Measurements from ENCODE around the gene RAD51C. TPM values are rescaled to one million over a fixed set of nuclear protein-coding genes. Genes with fewer than 3 reads are reported as not detected.
A peak's percentile ranks its signal among the peaks of the same experiment; 100 is the strongest.

The RAD51C gene
- total and polyA plus RNA-seq, 10 of the 15 experiments (the other 5 are each of a cell fraction or from before 2014, with no cell fraction given) = 59.6 to 267 (median 106) TPM

- no peaks in the 10 kb centered on the region for H3K79me2 ChIP-seq (ENCODE audit: control insufficient read depth, insufficient read depth, low read length)
- intact Hi-C loops (cut with micrococcal nuclease; ENCODE audit: unreplicated experiment) (no loop called here), in situ Hi-C loops (cut with MboI) (no loop called here)
- H3K9me3 ChIP-seq (replicated peaks; ENCODE audit: control insufficient read depth, insufficient read depth, low read length) = no peaks in the 10 kb centered on the region
- H3K27me3 ChIP-seq (replicated peaks in 1 of 2; ENCODE audit: control insufficient read depth in 2 of 2, insufficient read depth in 2 of 2, low read length in 1 of 2) = no peaks in the 10 kb centered on the region
- 32% methylated on average over 6 of the region's 6 CpGs for WGBS (ENCODE audit: insufficient coverage, insufficient replicate concordance, low lambda C conversion rate, missing lambda C conversion rate)
- peak overlapping the region; percentile 9; the same call in 1 of the 2 replicates for H3K9ac ChIP-seq (ENCODE audit: control insufficient read depth, insufficient read depth, low read length)
- peaks cover 11% of the 10 kb centered on the region for H3K4me1 ChIP-seq (ENCODE audit: control insufficient read depth, insufficient read depth, low read length)
- SMC1A ChIA-PET (ENCODE audit: uncharacterized antibody, unreplicated experiment) = interaction anchor here (0.9 to 2.4 kb wide), 10 partner anchors 10 to 115 kb away, joined by 3 to 17 read pairs (median 4); partner anchors contain the start of genes RAD51C and TEX14
- H3K4me2 ChIP-seq (ENCODE audit: control insufficient read depth, insufficient read depth) = peak overlapping the region; percentile 26
- no peaks in the 10 kb centered on the region for H3K36me3 ChIP-seq (ENCODE audit: control insufficient read depth in 2 of 2, insufficient read depth in 2 of 2, low read length in 1 of 2)
- ATAC-seq (peak; percentile 26), DNase-seq (ENCODE audit: low read depth, low spot score) (no peak), FAIRE-seq (no peak)
- H3K4me3 ChIP-seq = no peak overlapping the region
- no TSS peak for BruUV-seq (replicated peaks)
- 0 out of 2 replicates have a peak overlapping the region, but pooled peaks have one; percentile 33 for H3K27ac ChIP-seq (ENCODE audit: control insufficient read depth, insufficient read depth)
- TF ChIP-seq MEF2B (IDR thresholded peaks at IDR 0.05; ENCODE audit: partially characterized antibody, poor library complexity, severe bottlenecking) (peak; percentile 53), BCLAF1 (IDR thresholded peaks at IDR 0.05) (no peak), ZNF24 (IDR thresholded peaks at IDR 0.05) (peak; percentile 46; the same call in 1 of the 2 replicates)
- H2AFZ ChIP-seq (ENCODE audit: control insufficient read depth, low read depth, low read length) = peak overlapping the region; percentile 55
- H4K20me1 ChIP-seq (ENCODE audit: control insufficient read depth, insufficient read depth) = no peaks in the 10 kb centered on the region
- RAD21 ChIA-PET (ENCODE audit: unreplicated experiment) = interaction anchor here (1.1 to 2.7 kb wide), 8 partner anchors 13 to 325 kb away, joined by 3 to 11 read pairs (median 4); partner anchors contain the start of genes RAD51C and TEX14
- POLR2A ChIA-PET = interaction anchor here (0.7 to 2.4 kb wide), 9 partner anchors 10 to 65 kb away, joined by 3 to 9 read pairs (median 4); partner anchors contain the start of gene RAD51C
- CTCF ChIA-PET = interaction anchor here (0.6 to 2.6 kb wide), 4 partner anchors 9 to 103 kb away, joined by 3 to 9 read pairs (median 4); no protein-coding TSS in a partner anchor
These were observed 12.4 kb upstream of the RAD51C start for GRCh38 chr17:58680038-58680369.

All from GM12878 (cell line).